K562 (cell line): ENCODE data around the gene CDC23. TPM values are rescaled to one million over a fixed set of nuclear protein-coding genes. Genes with fewer than 3 reads are reported as not detected.
"Not testable (repeated sequence)": the region's sequence is repeated elsewhere in the genome, so short reads cannot be mapped to it uniquely, and the experiment has no call there.

ENCODE experiments used
- ATAC-seq: fragments of 200-7000 bp; cut with Tn5 transposase; 3 replicates; pipeline ENCODE4 v1.9.1; 2020; ENCODE audit warnings: moderate library complexity
- BruUV-seq: library from RNA; stranded (reverse); fragments of 400-500 nt; replicated peaks from 2 replicates; lab custom pipeline; 2021; lab: Mats Ljungman, UMichigan
- CTCF ChIA-PET: fragments of 300-600 bp; formaldehyde crosslinking; extraction: SDS; loops from one replicate; lab custom pipeline; 2021; ENCODE audit warnings: low intra/inter-chr PET ratio; lab: Yijun Ruan, JAX
- POLR2A ChIA-PET: fragments of 300-600, 350-650 bp; sonication (Branson Sonifier 250); formaldehyde crosslinking; extraction: SDS; loops from one replicate; lab custom pipeline; 2021; ENCODE audit warnings: antibody characterized with exemption, inconsistent platforms; lab: Yijun Ruan, JAX
- DNase-seq, 4 experiments: peaks; one replicate each; pipeline versions ENCODE4 v3.0.0 to v3.0.0-alpha.2; 2011 to 2018; ENCODE audit warnings: low spot score in 3 of 4, mixed read lengths in 3 of 4; ENCODE audit errors: extremely low read depth in 1 of 4
- FAIRE-seq: peaks from 2 replicates; lab custom pipeline; 2011; peaks lifted over from hg19 to GRCh38; lab: Jason Lieb, UNC
- H2AFZ ChIP-seq: 2 replicates; pipeline ENCODE4 v1.6.0; 2011; ENCODE audit warnings: low read depth, low read length, control low read depth, inconsistent platforms
- H3K27ac ChIP-seq: fragments of 200-600 bp; 3 replicates; pipeline ENCODE4 v1.8.0; 2011; ENCODE audit warnings: low read depth, mild to moderate bottlenecking, control low read depth, inconsistent platforms, low read length, moderate library complexity, mixed read lengths; ENCODE audit errors: extremely low read depth
- H3K27me3 ChIP-seq, 2 experiments: fragments of 300-600 bp in 1 of 2; 2 replicates in 1 of 2; 3 replicates in 1 of 2; pipeline versions ENCODE4 v1.6.0 to v1.8.0; 2011; ENCODE audit warnings: inconsistent platforms in 2 of 2, low read length in 2 of 2, mild to moderate bottlenecking in 1 of 2, mixed read lengths in 1 of 2, moderate library complexity in 1 of 2; ENCODE audit not compliant: control insufficient read depth in 2 of 2, insufficient read depth in 2 of 2
- H3K36me3 ChIP-seq: fragments of 300-600 bp; 3 replicates; pipeline ENCODE4 v1.8.0; 2011; ENCODE audit warnings: mild to moderate bottlenecking, low read length, inconsistent platforms; ENCODE audit not compliant: control insufficient read depth, insufficient read depth
- H3K4me1 ChIP-seq, 2 experiments: fragments of 200-600 bp in 1 of 2; replicated peaks in 1 of 2; 2 replicates in 1 of 2; 3 replicates in 1 of 2; pipeline versions ENCODE4 v1.5.1 to v1.8.0; 2011; ENCODE audit warnings: inconsistent platforms in 2 of 2, low read length in 2 of 2, mild to moderate bottlenecking in 1 of 2, mixed read lengths in 1 of 2, moderate library complexity in 1 of 2; ENCODE audit not compliant: control insufficient read depth in 2 of 2, insufficient read depth in 2 of 2
- H3K4me2 ChIP-seq: 2 replicates; pipeline ENCODE4 v1.6.1; 2011; ENCODE audit warnings: low read length, control low read depth, inconsistent platforms, mixed read lengths; ENCODE audit not compliant: insufficient read depth
- H3K4me3 ChIP-seq: fragments of 200-600 bp; sonication (generic), shearing (Covaris generic); 2 replicates; pipeline ENCODE4 v1.5.1; 2016; ENCODE audit warnings: control low read depth, inconsistent platforms
- H3K79me2 ChIP-seq: fragments of 200-600 bp; 3 replicates; pipeline ENCODE4 v1.8.0; 2011; ENCODE audit warnings: low read length, inconsistent platforms; ENCODE audit not compliant: control insufficient read depth, insufficient read depth
- H3K9ac ChIP-seq, 2 experiments: 2 replicates each; pipeline versions ENCODE4 v1.6.0 to v1.6.1; 2011; ENCODE audit warnings: low read depth in 2 of 2, low read length in 2 of 2, control low read depth in 1 of 2, inconsistent platforms in 1 of 2, mild to moderate bottlenecking in 1 of 2, mixed read lengths in 1 of 2; ENCODE audit not compliant: insufficient read depth in 1 of 2
- H3K9me1 ChIP-seq: one replicate; pipeline ENCODE4 v1.6.0; 2011; ENCODE audit warnings: inconsistent platforms, mild to moderate bottlenecking, low read length, moderate library complexity; ENCODE audit not compliant: control insufficient read depth, insufficient read depth
- H3K9me3 ChIP-seq: replicated peaks from 2 replicates; pipeline ENCODE4 v1.5.1; 2011; ENCODE audit warnings: low read depth, low read length, inconsistent platforms; ENCODE audit not compliant: control insufficient read depth, insufficient read depth
- H4K20me1 ChIP-seq: replicated peaks from 2 replicates; pipeline ENCODE4 v1.6.1; 2011; ENCODE audit warnings: low read length, inconsistent platforms, mixed read lengths; ENCODE audit not compliant: control insufficient read depth, insufficient read depth
- ASH1L ChIP-seq: fragments of 450-650 bp; IDR thresholded peaks from 2 replicates; pipeline ENCODE4 v1.6.1; 2018; ENCODE audit warnings: borderline replicate concordance, mild to moderate bottlenecking, low read depth; ENCODE audit not compliant: partially characterized antibody
- MAFK ChIP-seq: IDR thresholded peaks from 2 replicates; pipeline ENCODE4 v1.6.1; 2011; ENCODE audit warnings: low read length, improper control_type of control experiment
- MED1 ChIP-seq: sonication (generic); formaldehyde crosslinking; IDR thresholded peaks from 2 replicates; pipeline ENCODE4 v1.8.1; 2023; ENCODE audit warnings: missing genetic modification reagents, borderline replicate concordance
- NFIC ChIP-seq: fragments of 450-650 bp; IDR thresholded peaks from 2 replicates; pipeline ENCODE4 v1.6.1; 2017; ENCODE audit warnings: mild to moderate bottlenecking, inconsistent platforms
- NFYB ChIP-seq: IDR thresholded peaks from 2 replicates; pipeline ENCODE4 v1.6.1; 2011; ENCODE audit warnings: mild to moderate bottlenecking, moderate library complexity; ENCODE audit not compliant: insufficient read length; ENCODE audit errors: extremely low read depth
- RBM25 ChIP-seq: fragments of 200-400 bp; formaldehyde crosslinking; IDR thresholded peaks from 2 replicates; pipeline ENCODE4 v1.6.1; 2018; ENCODE audit warnings: low read length, low read depth, moderate library complexity; ENCODE audit not compliant: severe bottlenecking
- SMARCE1 ChIP-seq: fragments of 450-650 bp; IDR thresholded peaks from 2 replicates; pipeline ENCODE4 v1.7.1; 2016; ENCODE audit warnings: mild to moderate bottlenecking
- SRF ChIP-seq, 2 experiments: fragments of 250-450, 450-650 bp in 1 of 2; sonication (Bioruptor Pico) in 1 of 2; sonication (generic) in 1 of 2; formaldehyde crosslinking; IDR thresholded peaks; 2 replicates each; pipeline versions ENCODE4 v1.5.0 to v1.5.1; 2020 to 2022; ENCODE audit warnings: mild to moderate bottlenecking in 1 of 2, missing genetic modification reagents in 1 of 2
- TCF3 ChIP-seq: sonication (generic); formaldehyde crosslinking; IDR thresholded peaks from 2 replicates; pipeline ENCODE4 v1.4.0; 2020; ENCODE audit warnings: mild to moderate bottlenecking, missing genetic modification reagents
- ZFPM2 ChIP-seq: fragments of 250-450 bp; sonication (Bioruptor Pico); IDR thresholded peaks from 2 replicates; pipeline ENCODE4 v1.5.1; 2022; ENCODE audit warnings: mild to moderate bottlenecking
- ZNF121 ChIP-seq: sonication (generic); formaldehyde crosslinking; conservative IDR thresholded peaks from 2 replicates; pipeline ENCODE4 v1.8.0; 2022; ENCODE audit warnings: missing genetic modification reagents
- ZNF316 ChIP-seq: fragments of 450-650 bp; IDR thresholded peaks from 2 replicates; pipeline ENCODE4 v1.6.1; 2016
- WGBS: fragments of 100-300 bp; shearing (Covaris generic); methylation state at CpG from one replicate; pipeline ENCODE4 v1.1.6; 2016; ENCODE audit warnings: low coverage, mixed read lengths; ENCODE audit not compliant: insufficient coverage; ENCODE audit errors: missing lambda C conversion rate; 5-methylcytosine and 5-hydroxymethylcytosine counted together
- in situ Hi-C: fragments of 300-500 bp; cut with MboI; formaldehyde crosslinking; loops from 4 replicates; pipeline ENCODE4 v1.15.0; 2018; ENCODE audit warnings: inconsistent platforms, mixed read lengths
- intact Hi-C: fragments of 100-400 bp; cut with micrococcal nuclease; formaldehyde crosslinking; loops from 2 replicates; pipeline ENCODE4 v1.14.2; 2022
- polyA plus RNA-seq, 8 experiments: library from polyadenylated mRNA; depleted of rRNA in 4 of 8; stranded (reverse) in 5 of 8; unstranded in 3 of 8; fragments of >200 nt; fragmentation: Nextera tagmentation in 2 of 8; fragmentation: Illumina TruSeq in 1 of 8; extraction: Ambion mirVana in 2 of 8; extraction: Trizol in 1 of 8; gene quantifications; 2 replicates each; pipeline versions ENCODE4 v1.2.1 to v1.2.3, GENCODE V29; 2011 to 2014; ENCODE audit warnings: inconsistent platforms in 1 of 8, missing spikeins in 1 of 8
- total RNA-seq, 7 experiments: library from RNA; depleted of rRNA in 6 of 7; stranded (reverse); fragments of >200 nt in 6 of 7; fragmentation: Illumina TruSeq in 2 of 7; extraction: Trizol in 2 of 7; gene quantifications; 2 replicates each; pipeline versions ENCODE4 v1.2.1 to v1.2.3, GENCODE V29; 2011 to 2021; ENCODE audit warnings: low replicate concordance in 1 of 7
- TF ChIP-seq, protein P1 (sequence below): fragments of 250-450 bp; sonication (Bioruptor Pico); IDR thresholded peaks from 2 replicates; pipeline ENCODE4 v1.4.0; 2020; ENCODE audit warnings: mild to moderate bottlenecking, moderate library complexity
- TF ChIP-seq, protein P2 (sequence below): fragments of 450-650 bp; IDR thresholded peaks from 2 replicates; pipeline ENCODE4 v1.6.1; 2016; ENCODE audit warnings: antibody characterized with exemption

Gene CDC23
- total and polyA plus RNA-seq, 9 of the 15 experiments (the other 6 are each of a cell fraction or from before 2014, with no cell fraction given) = 34.5 to 157 (median 65.5) TPM

DNA sequence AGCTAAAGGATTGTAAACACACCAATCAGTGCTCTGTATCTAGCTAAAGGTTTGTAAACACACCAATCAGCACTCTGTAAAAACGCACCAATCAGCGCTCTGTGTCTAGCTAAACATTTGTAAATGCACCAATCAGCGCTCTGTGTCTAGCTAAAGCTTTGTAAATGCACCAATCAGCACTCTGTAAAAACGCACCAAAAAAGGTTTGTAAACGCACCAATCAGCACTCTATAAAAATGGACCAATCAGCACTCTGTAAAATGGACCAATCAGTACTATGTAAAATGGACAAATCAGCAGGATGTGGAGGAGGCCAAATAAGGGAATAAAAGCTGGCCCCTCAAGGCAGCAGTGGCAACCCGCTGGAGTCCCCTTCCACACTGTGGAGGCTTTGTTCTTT, 69.5 kb downstream of the CDC23 start:
- intact Hi-C loops = not testable (repeated sequence)

DNA sequence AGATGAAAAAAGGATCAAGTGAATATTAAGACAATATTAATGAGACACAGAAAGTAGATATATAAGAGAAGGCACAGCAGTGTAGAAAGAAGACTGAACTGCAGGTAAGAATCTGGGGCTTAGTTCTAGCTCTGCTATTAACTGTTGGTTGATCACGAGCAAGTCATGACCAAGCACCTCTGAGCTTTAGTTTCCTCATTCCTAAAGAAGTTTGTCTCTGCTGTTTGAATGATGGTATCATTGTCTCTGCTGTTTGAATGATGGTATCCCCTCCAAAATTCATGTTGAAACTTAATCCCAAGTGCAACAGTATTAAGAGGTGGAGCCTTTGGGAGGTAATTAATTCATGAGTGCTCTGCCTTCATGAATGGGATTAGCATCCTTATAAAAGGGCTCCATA, 71.4 kb downstream of the CDC23 start:
- Histone ChIP-seq H3K4me3 (no peak overlapping the region), H3K79me2 (no peaks in the 10 kb centered on the region), H3K9me1 (no peaks in the 10 kb centered on the region), H4K20me1 (no peaks in the 10 kb centered on the region), H3K9ac (no peak overlapping the region), H3K4me1 (no peaks in the 10 kb centered on the region), H3K9me3 (no peaks in the 10 kb centered on the region), H3K27ac (no peak overlapping the region), H3K36me3 (no peaks in the 10 kb centered on the region), H3K4me2 (no peak overlapping the region), H2AFZ (no peak overlapping the region), H3K27me3 (peaks cover 19 to 23% of the 10 kb centered on the region in 2 experiments; a peak in 4 of 5 replicates)
- BruUV-seq = no TSS peak
- DNase-seq = no peak
- intact Hi-C loops (no loop called here), in situ Hi-C loops (no loop called here)
- ChIA-PET CTCF (no interaction called here), POLR2A (interaction anchor here (0.6 to 0.9 kb wide), 2 partner anchors 64 to 106 kb away, joined by 3 read pairs; no protein-coding TSS in a partner anchor)
- no peak for FAIRE-seq
- no peak for ATAC-seq
- WGBS = 5% methylated on average over 1 of the region's 1 CpG
- TF ChIP-seq ZFPM2 (CRISPR knock-in tag) (no peak), NFIC (no peak), MAFK (no peak), TCF3 (CRISPR knock-in tag) (no peak), MED1 (CRISPR knock-in tag) (no peak), ZNF121 (CRISPR knock-in tag) (no peak), SMARCE1 (no peak)
- TF ChIP-seq, protein P1, sequence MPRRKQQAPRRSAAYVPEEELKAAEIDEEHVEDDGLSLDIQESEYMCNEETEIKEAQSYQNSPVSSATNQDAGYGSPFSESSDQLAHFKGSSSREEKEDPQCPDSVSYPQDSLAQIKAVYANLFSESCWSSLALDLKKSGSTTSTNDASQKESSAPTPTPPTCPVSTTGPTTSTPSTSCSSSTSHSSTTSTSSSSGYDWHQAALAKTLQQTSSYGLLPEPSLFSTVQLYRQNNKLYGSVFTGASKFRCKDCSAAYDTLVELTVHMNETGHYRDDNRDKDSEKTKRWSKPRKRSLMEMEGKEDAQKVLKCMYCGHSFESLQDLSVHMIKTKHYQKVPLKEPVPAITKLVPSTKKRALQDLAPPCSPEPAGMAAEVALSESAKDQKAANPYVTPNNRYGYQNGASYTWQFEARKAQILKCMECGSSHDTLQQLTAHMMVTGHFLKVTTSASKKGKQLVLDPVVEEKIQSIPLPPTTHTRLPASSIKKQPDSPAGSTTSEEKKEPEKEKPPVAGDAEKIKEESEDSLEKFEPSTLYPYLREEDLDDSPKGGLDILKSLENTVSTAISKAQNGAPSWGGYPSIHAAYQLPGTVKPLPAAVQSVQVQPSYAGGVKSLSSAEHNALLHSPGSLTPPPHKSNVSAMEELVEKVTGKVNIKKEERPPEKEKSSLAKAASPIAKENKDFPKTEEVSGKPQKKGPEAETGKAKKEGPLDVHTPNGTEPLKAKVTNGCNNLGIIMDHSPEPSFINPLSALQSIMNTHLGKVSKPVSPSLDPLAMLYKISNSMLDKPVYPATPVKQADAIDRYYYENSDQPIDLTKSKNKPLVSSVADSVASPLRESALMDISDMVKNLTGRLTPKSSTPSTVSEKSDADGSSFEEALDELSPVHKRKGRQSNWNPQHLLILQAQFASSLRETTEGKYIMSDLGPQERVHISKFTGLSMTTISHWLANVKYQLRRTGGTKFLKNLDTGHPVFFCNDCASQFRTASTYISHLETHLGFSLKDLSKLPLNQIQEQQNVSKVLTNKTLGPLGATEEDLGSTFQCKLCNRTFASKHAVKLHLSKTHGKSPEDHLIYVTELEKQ (CRISPR knock-in tag) = no peak
- TF ChIP-seq, protein P2, sequence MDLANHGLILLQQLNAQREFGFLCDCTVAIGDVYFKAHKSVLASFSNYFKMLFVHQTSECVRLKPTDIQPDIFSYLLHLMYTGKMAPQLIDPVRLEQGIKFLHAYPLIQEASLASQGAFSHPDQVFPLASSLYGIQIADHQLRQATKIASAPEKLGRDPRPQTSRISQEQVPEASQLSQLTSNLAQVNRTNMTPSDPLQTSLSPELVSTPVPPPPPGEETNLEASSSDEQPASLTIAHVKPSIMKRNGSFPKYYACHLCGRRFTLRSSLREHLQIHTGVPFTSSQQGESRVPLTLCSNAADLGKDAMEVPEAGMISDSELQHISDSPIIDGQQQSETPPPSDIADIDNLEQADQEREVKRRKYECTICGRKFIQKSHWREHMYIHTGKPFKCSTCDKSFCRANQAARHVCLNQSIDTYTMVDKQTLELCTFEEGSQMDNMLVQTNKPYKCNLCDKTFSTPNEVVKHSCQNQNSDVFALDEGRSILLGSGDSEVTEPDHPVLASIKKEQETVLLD = no peak

More for the DNA sequence above, 69.5 kb downstream of the CDC23 start:
- H3K36me3 ChIP-seq, FAIRE-seq, CTCF ChIA-PET, H3K27ac ChIP-seq, H3K4me2 ChIP-seq, in situ Hi-C loops, BruUV-seq, H3K9ac ChIP-seq, H3K79me2 ChIP-seq, H4K20me1 ChIP-seq, H3K9me1 ChIP-seq, DNase-seq, H3K9me3 ChIP-seq, H3K4me3 ChIP-seq: not testable (repeated sequence)
- ATAC-seq = peak; percentile 62; the same call in 2 of the 3 replicates
- WGBS = 11% methylated on average over 6 of the region's 6 CpGs
- POLR2A ChIA-PET = interaction anchor here (0.6 to 1.6 kb wide), 4 partner anchors 10 to 397 kb away, joined by 3 to 4 read pairs (median 3); no protein-coding TSS in a partner anchor
- peak overlapping the region; percentile 66; the same call in 1 of the 2 replicates for H2AFZ ChIP-seq
- TF ChIP-seq RBM25 = peak; percentile 49
- peak in 1 of 2 experiments; percentile 75; a peak in 1 of 4 replicates for TF ChIP-seq SRF (CRISPR knock-in tag; IDR thresholded peaks at IDR 0.05)
- TF ChIP-seq ASH1L = peak; percentile 59
- TF ChIP-seq ZNF316 = peak; percentile 51
- TF ChIP-seq NFYB = peak; percentile 66
- TF ChIP-seq, all 486 proteins: peak for 5; not testable (repeated sequence) for 481
- H3K4me1 ChIP-seq = not testable (repeated sequence)
- peaks cover 19% of the 10 kb centered on the region in 2 experiments; a peak in 4 of 5 replicates for H3K27me3 ChIP-seq
